ENCODE data around the gene LETMD1. TPM values are rescaled to one million over a fixed set of nuclear protein-coding genes. Genes with fewer than 3 reads are reported as not detected.

The LETMD1 gene
- total RNA-seq, 4 donors from 2014 or later: 69.6 to 89.3 (median 80.9) TPM

DNA sequence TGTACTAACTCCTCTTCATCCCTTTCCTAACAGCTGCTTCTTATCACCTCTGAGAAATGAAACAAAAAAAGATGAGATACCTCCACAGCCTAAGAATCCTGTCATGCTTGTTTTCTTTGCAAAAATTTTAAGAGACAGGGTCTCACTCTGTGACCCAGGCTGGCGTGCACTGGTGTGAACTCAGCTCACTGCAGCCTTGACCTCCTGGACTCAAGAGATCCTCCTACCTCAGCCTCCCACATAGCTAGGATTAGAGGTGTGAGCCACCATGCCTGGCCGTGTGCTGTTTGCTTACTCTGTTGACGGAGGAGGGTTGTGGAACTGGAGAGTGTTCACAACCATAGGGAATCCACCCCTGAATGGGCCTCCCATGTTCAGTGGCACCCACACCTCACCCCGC, 19.1 kb downstream of the LETMD1 start:
- no peak for TF ChIP-seq CTCF (IDR thresholded peaks at IDR 0.05; ENCODE audit: low read depth)

DNA sequence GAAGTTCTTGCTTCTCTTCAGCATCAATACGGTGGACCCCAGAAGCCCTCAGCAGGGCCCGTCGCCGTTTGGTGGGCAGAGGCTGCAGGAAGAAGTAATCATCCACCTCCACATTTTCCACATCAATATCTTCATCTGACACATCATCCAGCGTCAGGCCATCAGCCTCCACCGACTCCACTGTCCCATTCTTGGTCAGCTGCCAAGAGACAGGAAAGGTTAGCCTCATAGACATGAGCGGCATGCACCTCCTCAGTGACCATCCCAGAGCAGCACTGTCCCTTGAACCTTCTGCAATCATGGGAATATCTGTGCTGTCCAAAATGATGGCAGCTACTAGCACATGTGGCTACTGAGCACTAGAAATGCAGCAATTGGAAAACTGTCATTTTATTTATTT, 19.6 kb downstream of the LETMD1 start:
- TF ChIP-seq CTCF (IDR thresholded peaks at IDR 0.05; ENCODE audit: low read depth): no peak

GRCh38 chr12:51070004-51070403, 21.9 kb downstream of the LETMD1 start:
- no peak for TF ChIP-seq CTCF (IDR thresholded peaks at IDR 0.05; ENCODE audit: low read depth)

DNA sequence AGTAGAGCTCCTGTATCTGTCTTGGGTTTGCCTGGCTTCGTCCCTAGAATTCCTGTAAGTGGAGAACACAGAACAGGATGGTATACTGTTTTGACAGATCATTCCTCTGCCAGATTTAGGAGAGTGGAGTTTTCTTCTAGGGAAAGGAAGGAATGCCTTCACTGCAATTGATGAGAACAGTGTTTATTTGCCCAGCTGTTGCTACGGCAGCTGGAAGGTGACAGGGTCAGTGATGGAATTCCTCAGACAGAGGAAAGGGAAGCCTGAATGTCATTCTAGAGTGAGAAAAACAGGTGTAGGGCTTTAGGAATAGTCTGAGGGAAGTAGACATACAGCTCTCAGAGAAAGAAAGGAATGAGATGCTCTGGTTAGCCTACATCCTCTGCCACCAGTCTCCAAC, 23.5 kb downstream of the LETMD1 start:
- no peak for TF ChIP-seq CTCF (IDR thresholded peaks at IDR 0.05; ENCODE audit: low read depth)

DNA sequence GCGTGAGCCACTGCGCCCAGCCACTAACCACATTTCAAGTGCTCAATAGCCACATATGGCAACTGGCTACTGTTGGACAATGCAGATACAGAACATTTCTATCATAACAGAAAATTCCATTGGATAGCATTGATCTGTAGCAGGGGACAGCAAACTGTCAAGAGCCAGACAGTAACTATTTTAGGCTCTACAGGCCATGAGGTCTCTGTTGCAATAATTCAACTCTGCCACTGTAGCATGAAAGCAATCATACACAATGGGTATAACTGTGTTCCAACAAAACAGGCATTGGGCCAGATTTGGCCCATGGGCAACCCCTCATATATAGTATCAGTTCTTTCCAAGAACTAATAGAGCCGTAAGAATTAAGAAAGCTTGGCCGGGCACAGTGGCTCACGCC, 27.3 kb downstream of the LETMD1 start:
- TF ChIP-seq CTCF (IDR thresholded peaks at IDR 0.05; ENCODE audit: low read depth): no peak

- no peak for TF ChIP-seq CTCF (IDR thresholded peaks at IDR 0.05; ENCODE audit: low read depth)
Measured at GRCh38 chr12:51076236-51076930, 28.3 kb downstream of the LETMD1 start.

- TF ChIP-seq CTCF (IDR thresholded peaks at IDR 0.05; ENCODE audit: low read depth): no peak
Measured at GRCh38 chr12:51077930-51078329, 29.8 kb downstream of the LETMD1 start.
